Endothelial cell of hepatic sinusoid (primary cell): ENCODE measurements around the gene AGAP2.
"Not testable (repeated sequence)": the region's sequence is repeated elsewhere in the genome, so short reads cannot be mapped to it uniquely, and the experiment has no call there.

Experiments used
- in situ Hi-C: cut with HindIII; loops from 2 replicates; pipeline ENCODE4 v1.10.0; 2017; ENCODE audit warnings: low sequenced_read_pairs

Gene AGAP2

DNA sequence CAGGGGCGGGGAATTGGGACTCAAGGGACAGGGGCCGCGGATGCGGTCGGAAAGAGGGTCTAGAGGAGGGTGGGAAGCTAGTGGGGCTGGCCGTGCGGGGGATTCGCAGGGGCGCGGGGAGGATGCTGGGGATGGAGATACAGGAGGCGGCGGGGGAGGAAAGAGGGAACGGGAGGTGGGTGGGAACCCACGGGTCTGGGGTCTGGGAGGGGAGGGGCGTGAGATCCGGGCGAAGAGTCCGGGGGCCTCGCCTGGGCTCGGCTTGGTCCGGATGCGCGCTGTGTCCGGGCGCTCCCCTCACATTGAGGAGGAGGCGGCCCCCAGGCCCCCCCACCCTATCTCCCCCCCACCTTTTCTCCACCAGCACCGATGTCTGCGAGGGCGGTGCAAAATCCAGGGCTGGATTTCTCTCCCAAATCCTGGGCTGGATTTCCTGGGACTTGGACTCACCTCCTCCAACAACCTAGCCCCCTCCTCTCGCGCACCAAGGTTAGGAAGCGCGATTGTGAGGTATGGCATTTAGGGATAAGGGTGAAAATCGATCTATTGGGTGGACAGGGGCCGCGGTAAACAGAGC, at the start of gene AGAP2:
Gene AGAP2 (minus strand): TSS at position 82 of the 577 bp plus-strand sequence. CDS start 496 bp downstream, outside the sequence.
- in situ Hi-C loops: no loop called here

DNA sequence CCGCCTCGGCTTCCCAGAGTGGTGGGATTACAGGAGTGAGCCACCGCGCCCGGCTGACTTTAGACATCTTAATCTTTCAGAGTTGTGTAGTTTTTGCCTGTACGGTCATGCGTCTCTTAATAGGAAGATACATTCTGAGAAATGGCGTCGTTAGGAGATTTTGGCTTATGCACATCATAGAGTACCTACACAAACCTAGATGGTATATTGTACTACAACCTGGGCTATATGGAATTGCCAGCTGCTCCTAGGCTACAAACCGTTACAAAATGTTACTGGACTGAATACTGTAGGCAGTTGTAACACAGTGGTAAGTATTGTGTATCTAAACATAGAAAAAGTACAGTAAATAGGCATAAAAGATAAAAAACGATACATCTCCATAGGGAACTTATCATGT, 45.3 kb upstream of the AGAP2 start:
- in situ Hi-C loops: no loop called here

DNA sequence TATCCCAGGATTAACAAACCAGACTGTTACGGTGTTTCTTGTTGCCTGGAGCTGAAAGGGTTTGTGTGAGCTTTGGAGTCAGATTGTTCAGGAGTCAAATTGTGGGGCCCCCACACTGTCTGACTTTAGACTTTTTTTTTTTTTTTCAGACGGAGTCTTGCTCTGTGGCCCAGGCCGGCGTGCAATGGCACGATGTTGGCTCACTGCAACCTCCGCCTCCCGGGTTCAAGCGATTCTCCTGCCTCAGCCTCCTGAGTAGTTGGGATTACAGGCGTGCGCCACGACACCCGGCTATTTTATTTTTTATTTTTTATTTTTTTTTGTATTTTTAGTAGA, 44.9 kb upstream of the AGAP2 start:
- in situ Hi-C loops: no loop called here

DNA sequence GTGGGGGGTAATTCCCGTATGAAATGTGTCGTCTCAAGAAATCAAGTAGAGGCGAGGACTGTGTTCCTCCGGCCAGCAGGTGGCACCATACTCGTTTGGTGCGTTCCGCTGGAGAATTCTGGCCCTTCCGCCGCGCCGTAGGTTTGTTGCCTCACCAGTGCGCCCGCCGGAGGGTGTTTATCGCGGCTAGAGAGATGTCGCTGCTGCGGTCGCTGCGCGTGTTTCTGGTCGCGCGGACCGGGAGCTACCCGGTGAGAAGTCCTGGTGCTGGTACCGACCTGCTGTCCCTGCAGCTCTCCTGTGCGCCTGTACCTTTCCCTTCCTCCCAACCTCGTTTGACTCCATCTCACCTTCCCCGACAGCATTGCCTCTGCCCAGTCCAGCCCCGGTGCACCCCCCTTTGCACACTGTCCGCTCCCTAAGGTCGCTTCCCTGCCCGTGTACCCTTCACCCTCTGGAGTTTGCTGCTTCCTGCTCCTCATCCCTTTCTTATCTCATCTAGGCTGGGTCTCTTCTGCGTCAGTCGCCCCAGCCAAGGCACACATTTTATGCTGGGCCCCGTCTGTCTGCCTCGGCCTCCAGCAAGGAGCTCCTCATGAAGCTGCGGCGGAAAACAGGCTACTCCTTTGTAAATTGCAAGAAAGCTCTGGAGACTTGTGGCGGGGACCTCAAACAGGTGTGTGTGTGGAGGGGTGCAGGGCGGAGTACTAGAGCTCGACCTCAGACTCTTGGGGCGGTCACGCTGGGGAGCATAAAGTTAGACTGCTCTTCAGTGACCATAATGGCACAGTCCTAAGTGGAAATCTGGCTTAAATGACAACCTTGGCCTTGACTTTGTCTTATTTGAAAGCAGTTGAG, 44.3 kb upstream of the AGAP2 start, which contains the start of gene TSFM:
Gene TSFM (plus strand): TSS at position 180 of the 858 bp plus-strand sequence. CDS start 15 bp downstream, at position 195.
- in situ Hi-C loops: no loop called here

DNA sequence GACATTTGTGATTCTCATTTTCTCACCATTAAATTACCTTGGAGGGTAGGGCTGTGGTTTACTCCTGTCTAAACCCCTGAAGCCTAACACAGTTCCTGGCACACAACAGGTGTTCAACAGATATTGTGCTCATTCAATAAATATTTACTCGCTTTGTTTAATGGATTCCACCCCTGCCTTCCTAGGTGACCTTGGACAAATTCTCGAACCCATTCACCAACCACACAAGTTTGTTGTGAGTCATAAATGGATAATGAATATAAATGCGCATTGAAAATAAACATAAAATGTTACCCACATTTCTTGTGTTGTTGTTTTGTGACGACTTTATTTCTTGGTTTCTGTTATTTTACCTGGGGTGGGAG, 43.7 kb upstream of the AGAP2 start:
- in situ Hi-C loops: no loop called here

DNA sequence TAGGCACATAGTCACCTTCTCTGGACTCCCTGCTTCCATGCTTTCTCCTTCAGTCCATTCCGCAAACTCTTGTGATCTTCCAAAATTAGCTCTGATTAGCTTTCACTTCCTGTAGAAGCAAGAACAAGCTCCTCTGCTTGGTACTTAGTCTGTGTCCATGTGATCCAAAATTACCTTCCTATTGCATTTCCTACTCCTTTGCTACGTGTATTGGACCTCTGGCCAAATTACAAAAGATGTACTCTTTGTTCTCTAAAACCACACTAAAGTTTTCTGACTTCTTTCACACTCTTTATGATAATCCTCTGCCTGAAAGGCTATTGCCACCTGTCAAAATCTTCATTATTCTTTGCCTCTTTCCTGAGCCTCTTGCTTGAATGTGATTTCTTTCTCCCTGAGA, 43.3 kb upstream of the AGAP2 start:
- in situ Hi-C loops: no loop called here

DNA sequence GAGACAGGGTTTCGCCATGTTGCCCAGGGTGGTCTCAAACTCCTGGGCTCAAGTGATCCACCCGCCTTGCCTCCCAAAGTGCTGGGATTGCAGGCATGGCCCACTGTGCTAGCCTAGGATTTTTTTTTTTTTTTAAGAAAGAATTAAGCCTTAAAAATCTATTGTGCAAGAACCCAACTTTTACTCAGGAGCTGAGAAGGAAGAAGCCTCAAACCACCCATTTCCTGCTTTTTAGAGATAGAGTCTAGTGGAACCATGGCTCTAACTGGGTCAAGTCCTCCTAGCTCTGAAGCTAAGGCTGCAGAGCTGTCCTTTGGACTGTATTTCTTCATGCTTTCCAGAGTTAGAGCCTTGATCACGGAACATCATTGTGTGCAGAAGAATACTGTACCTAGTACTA, 42.7 kb upstream of the AGAP2 start:
- in situ Hi-C loops: no loop called here

DNA sequence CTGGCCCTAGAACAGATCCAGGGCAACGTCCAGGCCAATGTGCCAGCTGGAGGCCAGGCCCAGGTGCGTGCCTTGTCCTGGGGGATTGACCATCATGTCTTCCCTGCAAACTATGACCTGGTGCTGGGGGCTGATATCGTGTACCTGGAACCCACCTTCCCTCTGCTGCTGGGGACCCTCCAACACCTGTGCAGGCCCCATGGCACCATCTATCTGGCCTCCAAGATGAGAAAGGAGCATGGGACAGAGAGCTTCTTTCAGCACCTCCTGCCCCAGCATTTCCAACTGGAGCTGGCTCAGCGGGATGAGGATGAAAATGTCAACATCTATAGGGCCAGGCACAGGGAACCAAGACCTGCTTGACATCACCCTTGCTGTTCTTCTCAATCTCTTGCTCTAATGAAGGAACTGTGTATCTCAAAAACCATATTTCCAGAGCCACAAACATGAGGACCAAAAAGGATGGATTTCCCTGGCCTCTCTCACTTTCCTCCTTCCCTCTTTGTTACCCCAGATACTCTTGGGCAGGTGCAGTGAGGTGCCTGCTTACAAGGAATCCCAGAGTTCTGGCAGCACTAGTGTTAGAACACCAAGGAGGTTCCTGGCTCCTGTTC, 41.8 kb upstream of the AGAP2 start:
- in situ Hi-C loops: no loop called here

DNA sequence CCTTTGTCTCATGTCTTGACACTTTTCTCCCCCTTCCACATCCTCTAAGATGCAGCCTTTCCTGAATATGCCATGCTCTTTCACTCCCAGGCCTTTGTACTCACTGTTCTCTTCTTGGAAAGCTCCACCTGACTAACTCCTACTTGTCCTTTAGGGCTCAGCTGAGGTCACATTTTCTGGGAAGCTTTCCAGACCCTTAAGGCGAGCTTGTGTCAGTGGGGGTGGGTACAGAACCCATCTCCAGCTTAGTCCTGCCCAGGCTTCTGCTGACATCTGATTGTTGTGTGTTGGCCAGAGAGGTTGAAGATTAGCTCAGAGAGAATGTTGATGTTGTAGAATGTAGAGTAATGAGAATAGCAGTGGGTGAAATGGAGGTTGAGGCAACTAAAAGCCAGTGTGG, 41.2 kb upstream of the AGAP2 start:
- in situ Hi-C loops: no loop called here

DNA sequence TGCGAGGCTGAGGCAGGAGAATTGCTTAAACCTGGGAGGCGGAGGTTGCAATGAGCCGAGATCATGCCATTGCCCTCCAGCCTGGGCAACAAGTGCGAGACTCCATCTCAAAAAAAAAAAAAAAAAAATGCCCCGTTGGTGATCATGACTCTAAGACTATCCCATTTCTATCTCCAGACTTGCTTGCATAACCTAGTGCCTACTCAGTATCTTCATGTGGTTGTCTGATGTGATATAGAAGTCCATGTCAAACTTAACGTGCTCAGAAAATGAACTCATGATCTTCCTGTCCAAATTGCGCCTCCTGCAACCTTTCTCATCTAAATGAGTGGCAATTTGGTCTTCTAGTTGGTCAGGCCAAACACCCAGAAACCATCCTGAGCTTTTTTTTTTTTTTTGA, 39.4 kb upstream of the AGAP2 start:
- in situ Hi-C loops: no loop called here

DNA sequence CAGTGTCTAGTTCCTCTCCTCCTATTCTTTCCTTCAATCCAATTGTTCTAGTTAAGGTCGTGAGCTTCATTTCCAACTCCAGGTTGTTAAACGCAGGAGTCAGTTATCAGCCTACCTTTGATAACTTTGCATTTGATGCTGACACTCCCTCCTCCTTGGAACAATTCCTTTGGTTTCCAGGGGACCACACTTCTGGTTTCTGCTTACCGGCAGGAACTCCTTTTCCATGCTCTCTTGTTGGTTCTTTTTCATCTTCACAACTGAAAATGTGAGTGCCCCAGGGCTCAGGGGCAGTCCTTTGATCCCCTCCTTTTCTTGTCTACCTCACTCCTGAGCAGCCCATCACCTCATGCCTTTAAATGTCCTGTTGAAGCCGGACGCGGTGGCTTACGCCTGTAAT, 38.8 kb upstream of the AGAP2 start:
- in situ Hi-C loops: no loop called here

DNA sequence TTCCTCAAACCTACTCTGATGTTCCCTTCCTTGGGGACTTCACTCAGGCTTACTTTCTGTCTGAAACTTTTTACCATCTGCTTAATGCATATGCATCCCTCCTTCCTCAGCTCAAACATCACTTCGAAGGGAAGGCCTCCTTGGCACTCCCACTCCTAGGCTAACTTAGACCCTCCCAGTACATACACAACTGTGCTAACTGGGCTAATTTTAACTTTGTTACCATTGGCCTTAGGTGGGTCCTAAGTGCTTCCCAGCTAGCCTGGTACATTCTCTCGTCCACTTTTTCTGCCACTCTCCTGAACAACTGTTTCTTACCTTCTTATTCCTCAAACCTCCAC, 37.7 kb upstream of the AGAP2 start:
- in situ Hi-C loops: no loop called here

DNA sequence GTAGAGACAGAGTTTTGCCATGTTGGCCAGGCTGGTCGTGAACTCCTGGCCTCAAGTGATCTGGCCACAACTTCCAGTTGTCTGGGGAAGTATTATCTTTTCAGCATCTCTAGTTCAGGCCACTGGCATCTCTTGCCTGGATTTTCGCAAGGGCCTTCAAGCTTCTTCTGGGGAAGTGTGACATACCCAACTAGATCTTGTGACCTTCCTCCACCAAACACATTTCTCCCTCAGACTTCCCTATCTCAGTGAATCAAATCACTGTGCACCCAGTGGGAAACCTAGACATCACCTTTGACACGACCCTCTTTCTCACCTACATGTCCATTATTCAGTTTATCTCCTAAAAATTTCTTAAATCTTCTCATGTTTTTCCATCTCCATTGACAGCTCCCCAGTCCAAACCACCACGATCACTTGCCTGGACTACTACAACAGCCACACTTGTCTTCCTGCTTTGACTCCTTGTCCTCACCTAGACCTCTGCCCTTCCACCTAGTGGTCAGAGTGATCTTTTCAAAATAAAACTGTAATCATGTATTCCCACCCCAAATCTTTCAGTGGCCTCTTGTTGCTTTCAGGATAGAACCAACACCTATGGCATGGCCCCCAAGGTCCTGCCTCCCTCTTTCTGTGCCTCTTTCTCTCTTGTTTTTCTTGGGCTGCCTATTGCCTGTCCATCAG, 37.2 kb upstream of the AGAP2 start:
- in situ Hi-C loops: no loop called here

DNA sequence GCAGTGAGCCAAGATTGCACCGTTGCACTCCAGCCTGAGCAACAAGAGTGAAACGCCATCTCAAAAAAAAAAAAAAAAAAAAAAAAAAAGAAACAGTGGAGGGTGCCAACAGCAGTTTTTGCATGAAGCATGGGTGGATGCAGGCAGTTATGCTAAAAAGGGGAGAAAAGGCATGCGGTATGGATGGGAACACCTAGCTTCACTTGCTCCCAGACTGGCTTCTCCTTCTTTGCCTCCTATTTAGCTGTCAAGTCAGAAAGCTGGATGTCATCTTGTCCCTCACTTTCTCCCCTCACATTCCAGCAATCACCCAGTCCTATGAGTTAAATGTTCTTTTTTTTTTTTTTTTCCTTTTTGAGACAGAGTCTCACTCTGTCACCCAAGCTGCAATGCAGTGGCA, 36.5 kb upstream of the AGAP2 start:
- in situ Hi-C loops: no loop called here

DNA sequence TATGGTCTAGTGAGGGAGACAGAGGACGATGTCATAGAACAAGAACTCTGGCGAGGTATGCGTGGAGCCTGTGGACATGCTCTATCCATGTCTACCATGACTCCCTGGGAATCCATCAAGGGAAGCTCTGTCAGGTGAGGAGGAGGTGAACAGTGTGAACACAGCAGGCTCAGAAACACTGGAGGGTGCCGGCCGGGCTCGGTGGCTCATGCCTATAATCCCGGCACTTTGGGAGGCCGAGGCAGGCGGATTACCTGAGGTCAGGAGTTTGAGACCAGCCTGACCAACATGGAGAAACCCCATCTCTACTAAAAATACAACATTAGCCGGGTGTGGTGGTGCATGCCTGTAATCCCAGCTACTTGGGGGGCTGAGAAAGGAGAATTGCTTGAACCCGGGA, 36.1 kb upstream of the AGAP2 start:
- in situ Hi-C loops: not testable (repeated sequence)

DNA sequence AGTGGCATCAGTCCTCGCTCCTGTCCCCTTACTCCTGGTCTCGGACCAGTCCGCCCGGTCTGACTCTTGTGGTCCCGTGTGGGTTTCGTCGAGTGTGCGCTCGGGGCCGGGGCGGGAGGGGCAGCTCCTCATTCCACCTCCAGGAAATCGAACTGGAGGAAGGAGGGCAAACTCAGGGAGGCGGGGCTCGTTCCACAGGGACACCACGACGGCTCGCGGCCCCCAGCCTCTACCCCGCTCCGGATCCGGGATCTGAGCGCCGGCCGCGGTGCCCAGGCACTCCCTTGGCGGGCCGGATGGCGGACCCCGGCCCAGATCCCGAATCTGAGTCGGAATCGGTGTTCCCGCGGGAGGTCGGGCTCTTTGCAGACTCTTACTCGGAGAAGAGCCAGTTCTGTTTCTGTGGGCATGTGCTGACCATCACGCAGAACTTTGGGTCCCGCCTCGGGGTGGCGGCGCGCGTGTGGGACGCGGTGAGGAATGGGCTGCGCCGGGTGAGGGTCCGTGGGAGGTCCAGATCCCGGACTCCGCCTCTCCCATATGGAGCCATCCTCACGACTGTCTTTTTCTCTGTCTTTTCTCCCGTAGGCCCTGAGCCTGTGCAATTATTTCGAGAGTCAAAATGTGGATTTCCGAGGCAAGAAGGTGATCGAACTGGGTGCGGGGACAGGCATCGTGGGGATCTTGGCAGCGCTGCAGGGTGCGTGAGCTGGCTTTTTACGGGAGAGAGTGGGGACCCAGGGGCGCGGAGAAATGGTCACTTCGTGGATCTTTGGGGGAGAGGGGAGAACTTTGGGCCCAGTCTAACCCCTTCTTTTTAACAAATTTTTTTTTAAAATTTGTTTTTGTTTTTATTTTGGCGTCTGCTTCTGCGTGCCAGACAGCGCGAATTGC, 34.1 kb upstream of the AGAP2 start, which contains the start of gene EEF1AKMT3:
Gene EEF1AKMT3 (plus strand): TSS at position 186 of the 894 bp plus-strand sequence. CDS start 111 bp downstream, at position 297.
- in situ Hi-C loops: no loop called here

DNA sequence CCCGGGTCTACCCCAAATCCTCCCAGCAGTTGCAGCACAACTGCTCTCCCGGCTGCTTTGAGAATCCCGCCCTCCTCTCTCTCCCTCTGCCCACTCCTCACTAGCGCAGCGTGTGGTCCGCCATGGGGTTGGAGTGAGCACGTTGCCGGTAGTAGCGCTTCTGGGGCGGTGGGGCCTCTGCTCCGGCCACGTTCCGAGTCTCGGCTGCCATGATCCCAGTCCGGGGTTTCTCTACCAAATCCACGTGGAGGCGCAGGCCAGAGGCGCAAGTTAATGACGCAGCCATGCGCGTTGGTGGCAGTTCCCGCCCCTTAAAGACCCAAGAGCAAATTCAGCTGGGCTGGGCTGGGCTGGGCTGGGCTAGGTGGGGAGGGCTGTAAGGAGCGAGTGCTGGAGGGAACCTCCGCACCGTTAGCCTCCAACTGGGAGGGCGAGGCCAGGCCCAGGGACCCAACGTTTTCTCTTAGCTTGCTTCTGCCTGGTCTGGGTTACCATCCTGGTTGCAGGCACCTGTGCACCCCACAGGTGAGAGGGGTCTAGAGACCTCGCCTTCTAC, 33.4 kb upstream of the AGAP2 start, which contains the start of gene METTL1:
Gene METTL1 (minus strand): TSS at position 233 of the 556 bp plus-strand sequence. CDS start 22 bp downstream, at position 211.
- in situ Hi-C loops: no loop called here

DNA sequence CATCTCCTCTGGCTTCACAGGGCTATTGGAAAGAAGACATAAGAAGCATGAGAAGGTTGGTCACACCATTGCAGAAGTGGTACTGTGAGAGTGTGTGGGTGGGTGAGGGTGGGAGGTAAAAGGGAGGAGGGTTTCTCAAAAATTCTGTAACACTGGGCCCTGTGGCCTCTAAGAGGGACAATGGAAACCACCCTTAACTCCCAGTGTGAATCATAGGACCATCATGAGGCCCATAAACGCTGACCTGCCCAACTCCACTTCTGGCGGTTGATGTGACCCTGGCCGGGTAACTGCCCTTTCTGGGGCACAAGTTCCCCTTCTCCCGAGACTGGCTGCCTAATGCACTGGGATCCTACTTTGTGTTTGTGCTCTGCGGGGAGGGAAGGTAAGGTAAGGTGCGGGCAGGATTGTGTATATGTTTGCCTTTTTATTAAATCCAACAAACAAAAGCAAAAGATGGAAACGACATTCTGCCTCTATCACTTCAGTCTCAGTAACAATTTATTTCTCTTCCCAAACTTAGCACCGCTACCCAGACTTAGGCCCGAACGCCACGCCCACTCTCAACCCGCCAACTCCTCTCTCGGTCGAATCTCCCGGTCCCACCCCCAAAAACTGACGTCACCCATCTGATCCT, 32.8 kb upstream of the AGAP2 start:
- in situ Hi-C loops: no loop called here

DNA sequence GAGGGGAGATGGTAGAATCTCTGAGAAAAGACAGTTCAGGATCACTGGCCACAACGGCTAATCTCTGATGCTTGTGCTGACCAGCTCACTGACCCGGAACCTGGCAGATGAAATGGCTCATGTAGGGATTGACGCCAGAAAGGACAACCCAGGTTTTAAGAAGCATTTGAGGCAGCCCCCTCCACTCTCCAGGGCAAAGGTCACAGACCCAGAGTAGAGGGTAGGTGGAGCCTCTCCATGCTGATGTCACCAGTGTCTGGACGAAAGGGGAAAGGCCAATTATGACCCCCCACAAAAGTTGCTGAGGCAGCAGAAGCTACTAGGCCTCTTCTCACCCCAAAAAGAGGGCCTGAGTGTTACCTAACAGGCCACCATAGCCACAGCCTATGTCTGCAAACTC, 32.2 kb upstream of the AGAP2 start:
- in situ Hi-C loops: no loop called here

DNA sequence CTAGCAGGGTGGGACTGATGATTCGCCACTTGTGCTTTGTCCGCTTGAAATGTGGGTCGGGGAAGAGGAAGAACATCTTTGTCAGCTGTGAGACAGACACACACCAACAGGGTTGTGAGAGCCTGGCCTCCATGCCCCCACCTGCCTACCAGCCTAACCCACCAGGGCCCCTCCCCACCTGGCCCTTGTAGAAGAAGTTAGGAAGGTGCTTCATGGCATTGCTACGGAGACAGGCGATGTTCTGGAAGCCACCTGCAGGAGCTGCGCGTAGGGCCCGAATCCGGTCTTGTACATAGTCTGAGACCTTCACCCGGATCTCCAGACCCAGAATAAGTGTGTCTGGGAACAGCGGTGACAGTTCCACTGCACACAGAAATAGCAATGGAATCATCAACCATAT, 31.1 kb upstream of the AGAP2 start:
- in situ Hi-C loops: no loop called here
